IPS-15b (cell line): ENCODE measurements around the gene COQ2.
"Not testable (repeated sequence)": the region's sequence is repeated elsewhere in the genome, so short reads cannot be mapped to it uniquely, and the experiment has no call there.

ENCODE experiments used
- H3K27me3 ChIP-seq: one replicate; pipeline ENCODE4 v1.6.1; 2013; ENCODE audit warnings: low read length; ENCODE audit not compliant: control insufficient read depth, insufficient read depth
- H3K36me3 ChIP-seq: one replicate; pipeline ENCODE4 v1.6.1; 2013; ENCODE audit warnings: low read length; ENCODE audit not compliant: control insufficient read depth, insufficient read depth
- H3K4me1 ChIP-seq: one replicate; pipeline ENCODE4 v1.6.1; 2013; ENCODE audit warnings: mild to moderate bottlenecking, low read length; ENCODE audit not compliant: control insufficient read depth, insufficient read depth
- H3K4me3 ChIP-seq: one replicate; pipeline ENCODE4 v1.5.1; 2013; ENCODE audit warnings: low read depth, low read length
- H3K9ac ChIP-seq: one replicate; pipeline ENCODE4 v1.6.1; 2013; ENCODE audit warnings: low read depth, mild to moderate bottlenecking, low read length
- H3K9me3 ChIP-seq: one replicate; pipeline ENCODE4 v1.6.1; 2013; ENCODE audit warnings: mild to moderate bottlenecking, low read length; ENCODE audit not compliant: control insufficient read depth, insufficient read depth

The COQ2 gene

GRCh38 chr4:83238393-83239248 lies 46.0 kb downstream of the COQ2 start:
- Histone ChIP-seq H3K36me3 (no peaks in the 10 kb centered on the region), H3K27me3 (no peaks in the 10 kb centered on the region), H3K9me3 (no peaks in the 10 kb centered on the region), H3K4me3 (no peak overlapping the region), H3K4me1 (no peaks in the 10 kb centered on the region), H3K9ac (no peak overlapping the region)

- no peaks in the 10 kb centered on the region for H3K4me1 ChIP-seq
- no peaks in the 10 kb centered on the region for H3K9me3 ChIP-seq
- H3K4me3 ChIP-seq = no peak overlapping the region
Measured at GRCh38 chr4:83237591-83237990, 47.0 kb downstream of the COQ2 start.

GRCh38 chr4:83235645-83236133 lies 48.9 kb downstream of the COQ2 start:
- H3K4me1 ChIP-seq, H3K27me3 ChIP-seq, H3K4me3 ChIP-seq, H3K36me3 ChIP-seq, H3K9me3 ChIP-seq, H3K9ac ChIP-seq: not testable (repeated sequence)

More at GRCh38 chr4:83237591-83237990, 47.0 kb downstream of the COQ2 start:
- no peak overlapping the region for H3K9ac ChIP-seq
- no peaks in the 10 kb centered on the region for H3K27me3 ChIP-seq
- H3K36me3 ChIP-seq = no peaks in the 10 kb centered on the region

GRCh38 chr4:83234902-83235644 lies 49.5 kb downstream of the COQ2 start:
- Histone ChIP-seq H3K9ac (no peak overlapping the region), H3K4me1 (no peaks in the 10 kb centered on the region), H3K27me3 (no peaks in the 10 kb centered on the region), H3K36me3 (no peaks in the 10 kb centered on the region), H3K4me3 (no peak overlapping the region), H3K9me3 (no peaks in the 10 kb centered on the region)

- not testable (repeated sequence) for H3K9me3 ChIP-seq, H3K4me1 ChIP-seq, H3K9ac ChIP-seq, H3K27me3 ChIP-seq, H3K36me3 ChIP-seq, H3K4me3 ChIP-seq
Measured at GRCh38 chr4:83234387-83234786, 50.2 kb downstream of the COQ2 start.

GRCh38 chr4:83232082-83232481 lies 52.5 kb downstream of the COQ2 start:
- H3K36me3 ChIP-seq = no peaks in the 10 kb centered on the region
- no peaks in the 10 kb centered on the region for H3K9me3 ChIP-seq

GRCh38 chr4:83231620-83232076 lies 53.0 kb downstream of the COQ2 start:
- Histone ChIP-seq H3K4me3 (no peak overlapping the region), H3K9me3 (no peaks in the 10 kb centered on the region), H3K36me3 (no peaks in the 10 kb centered on the region), H3K4me1 (no peaks in the 10 kb centered on the region), H3K27me3 (no peaks in the 10 kb centered on the region), H3K9ac (no peak overlapping the region)

More at GRCh38 chr4:83232082-83232481, 52.5 kb downstream of the COQ2 start:
- H3K27me3 ChIP-seq = no peaks in the 10 kb centered on the region
- no peak overlapping the region for H3K9ac ChIP-seq
- no peaks in the 10 kb centered on the region for H3K4me1 ChIP-seq
- no peak overlapping the region for H3K4me3 ChIP-seq

- H3K27me3 ChIP-seq = no peaks in the 10 kb centered on the region
- H3K4me3 ChIP-seq = no peak overlapping the region
- H3K9ac ChIP-seq = no peak overlapping the region
- no peaks in the 10 kb centered on the region for H3K4me1 ChIP-seq
- no peaks in the 10 kb centered on the region for H3K9me3 ChIP-seq
- no peaks in the 10 kb centered on the region for H3K36me3 ChIP-seq
Measured at GRCh38 chr4:83230928-83231327, 53.7 kb downstream of the COQ2 start.

- Histone ChIP-seq H3K9ac (no peak overlapping the region), H3K9me3 (no peaks in the 10 kb centered on the region)
Measured at GRCh38 chr4:83229791-83230190, 54.8 kb downstream of the COQ2 start.

GRCh38 chr4:83228231-83228630 lies 56.4 kb downstream of the COQ2 start:
- H3K36me3 ChIP-seq = no peaks in the 10 kb centered on the region
- H3K9me3 ChIP-seq = no peaks in the 10 kb centered on the region
- no peak overlapping the region for H3K9ac ChIP-seq
- no peak overlapping the region for H3K4me3 ChIP-seq
- H3K27me3 ChIP-seq = no peaks in the 10 kb centered on the region
- no peaks in the 10 kb centered on the region for H3K4me1 ChIP-seq

More at GRCh38 chr4:83229791-83230190, 54.8 kb downstream of the COQ2 start:
- no peaks in the 10 kb centered on the region for H3K4me1 ChIP-seq
- H3K27me3 ChIP-seq = no peaks in the 10 kb centered on the region
- no peaks in the 10 kb centered on the region for H3K36me3 ChIP-seq
- no peak overlapping the region for H3K4me3 ChIP-seq

- Histone ChIP-seq H3K27me3 (no peaks in the 10 kb centered on the region), H3K36me3 (no peaks in the 10 kb centered on the region), H3K9me3 (no peaks in the 10 kb centered on the region), H3K4me3 (no peak overlapping the region), H3K9ac (no peak overlapping the region), H3K4me1 (no peaks in the 10 kb centered on the region)
Measured at GRCh38 chr4:83224502-83225197, 59.9 kb downstream of the COQ2 start.
